ENCODE results near the gene APOM. TPM values are rescaled to one million over a fixed set of nuclear protein-coding genes. Genes with fewer than 3 reads are reported as not detected.
A peak's percentile ranks its signal among the peaks of the same experiment; 100 is the strongest.

APOM gene
- total RNA-seq, 1 donor from 2014 or later: 2.4 TPM

- intact Hi-C loops (cut with micrococcal nuclease): loop anchor here (1.0 to 10.0 kb wide), 8 partner anchors 7 to 966 kb away; partner anchors contain the start of genes AGPAT1, C6orf47, LTA and NFKBIL1
- Mint-ChIP-seq H3K27ac (peak overlapping the region; percentile 100), H3K36me3 (ENCODE audit: low read depth) (peaks cover 62% of the 10 kb centered on the region), H3K9me3 (no peaks in the 10 kb centered on the region), H3K4me3 (ENCODE audit: low read depth) (peak overlapping the region; percentile 87), H3K27me3 (ENCODE audit: low read depth) (no peaks in the 10 kb centered on the region), H3K4me1 (ENCODE audit: low read depth) (peaks cover 44% of the 10 kb centered on the region)
- no peak for DNase-seq (ENCODE audit: low spot score)
Measured at GRCh38 chr6:31652925-31653724, 2.6 kb upstream of the APOM start.

GRCh38 chr6:31654574-31655348 is 933 bp upstream of the APOM start:
- H3K36me3 Mint-ChIP-seq (ENCODE audit: low read depth): peaks cover 54% of the 10 kb centered on the region
- no peak overlapping the region for H3K4me3 Mint-ChIP-seq (ENCODE audit: low read depth)
- intact Hi-C loops (cut with micrococcal nuclease): loop anchor here (5.0 to 10.0 kb wide), 2 partner anchors 520 to 967 kb away; partner anchors contain the start of genes AGPAT1, PPP1R18 and RNF5

DNA sequence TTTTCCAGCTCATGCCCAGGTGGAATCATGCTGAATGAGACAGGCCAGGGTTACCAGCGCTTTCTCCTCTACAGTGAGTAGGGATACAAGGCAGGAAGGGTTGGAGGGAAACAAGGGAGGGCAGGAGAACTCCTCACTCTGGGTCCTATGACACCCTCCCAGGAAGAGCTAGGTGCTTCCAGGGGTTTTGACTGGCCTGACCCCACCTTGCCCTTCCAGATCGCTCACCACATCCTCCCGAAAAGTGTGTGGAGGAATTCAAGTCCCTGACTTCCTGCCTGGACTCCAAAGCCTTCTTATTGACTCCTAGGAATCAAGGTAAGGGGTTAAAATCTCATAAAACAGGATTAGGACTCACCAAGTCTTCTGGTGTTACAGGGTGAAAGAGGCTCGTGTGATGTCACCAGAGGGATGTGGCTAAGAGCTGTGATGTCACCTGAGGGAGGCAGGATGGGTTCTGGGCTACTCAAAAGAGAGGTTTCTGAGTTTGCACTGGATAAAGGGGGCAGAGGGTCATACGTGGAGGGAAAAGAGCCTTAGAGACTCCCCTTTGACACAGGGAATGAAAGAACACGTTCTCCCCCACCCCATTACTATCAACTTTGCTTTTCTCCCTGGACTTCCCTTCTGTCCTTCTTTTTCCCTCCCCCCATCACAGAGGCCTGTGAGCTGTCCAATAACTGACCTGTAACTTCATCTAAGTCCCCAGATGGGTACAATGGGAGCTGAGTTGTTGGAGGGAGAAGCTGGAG is 1.9 kb downstream of the APOM start:
- Mint-ChIP-seq H3K36me3 (ENCODE audit: low read depth) (peaks cover 61% of the 10 kb centered on the region), H3K27ac (peak overlapping the region; percentile 68), H3K9me3 (no peaks in the 10 kb centered on the region), H3K27me3 (ENCODE audit: low read depth) (no peaks in the 10 kb centered on the region), H3K4me3 (ENCODE audit: low read depth) (peak overlapping the region; percentile 88), H3K4me1 (ENCODE audit: low read depth) (peaks cover 55% of the 10 kb centered on the region)
- intact Hi-C loops (cut with micrococcal nuclease): loop anchor here (10.0 kb wide), 1 partner anchor 517 kb away; the partner anchor contains the start of genes AGPAT1 and RNF5
- DNase-seq (ENCODE audit: low spot score): no peak

More at GRCh38 chr6:31654574-31655348, 933 bp upstream of the APOM start:
- Mint-ChIP-seq H3K27ac (no peak overlapping the region), H3K4me1 (ENCODE audit: low read depth) (peaks cover 53% of the 10 kb centered on the region), H3K9me3 (no peaks in the 10 kb centered on the region), H3K27me3 (ENCODE audit: low read depth) (no peaks in the 10 kb centered on the region)
- no peak for DNase-seq (ENCODE audit: low spot score)

GRCh38 chr6:31658158-31658688 is 2.5 kb downstream of the APOM start:
- peaks cover 55% of the 10 kb centered on the region for H3K4me1 Mint-ChIP-seq (ENCODE audit: low read depth)
- intact Hi-C loops (cut with micrococcal nuclease): loop anchor here (10.0 kb wide), 1 partner anchor 517 kb away; the partner anchor contains the start of genes AGPAT1 and RNF5
- peaks cover 66% of the 10 kb centered on the region for H3K36me3 Mint-ChIP-seq (ENCODE audit: low read depth)
- H3K27me3 Mint-ChIP-seq (ENCODE audit: low read depth): no peaks in the 10 kb centered on the region
- H3K4me3 Mint-ChIP-seq (ENCODE audit: low read depth): peak overlapping the region; percentile 88
- H3K27ac Mint-ChIP-seq: peak overlapping the region; percentile 68
- DNase-seq (ENCODE audit: low spot score): no peak
- no peaks in the 10 kb centered on the region for H3K9me3 Mint-ChIP-seq

GRCh38 chr6:31658983-31659648 is 3.4 kb downstream of the APOM start:
- intact Hi-C loops (cut with micrococcal nuclease): loop anchor here (10.0 kb wide), 1 partner anchor 516 kb away; the partner anchor contains the start of genes AGPAT1 and RNF5
- H3K4me3 Mint-ChIP-seq (ENCODE audit: low read depth): peak overlapping the region; percentile 88
- H3K9me3 Mint-ChIP-seq: no peaks in the 10 kb centered on the region
- H3K36me3 Mint-ChIP-seq (ENCODE audit: low read depth): peaks cover 75% of the 10 kb centered on the region
- H3K27me3 Mint-ChIP-seq (ENCODE audit: low read depth): no peaks in the 10 kb centered on the region
- no peak for DNase-seq (ENCODE audit: low spot score)
- H3K4me1 Mint-ChIP-seq (ENCODE audit: low read depth): peaks cover 64% of the 10 kb centered on the region
- peak overlapping the region; percentile 87 for H3K27ac Mint-ChIP-seq

GRCh38 chr6:31659649-31660380 is 4.1 kb downstream of the APOM start:
- Mint-ChIP-seq H3K4me3 (ENCODE audit: low read depth) (peak overlapping the region; percentile 88), H3K27me3 (ENCODE audit: low read depth) (no peaks in the 10 kb centered on the region), H3K27ac (peak overlapping the region; percentile 87), H3K4me1 (ENCODE audit: low read depth) (peaks cover 70% of the 10 kb centered on the region), H3K9me3 (no peaks in the 10 kb centered on the region), H3K36me3 (ENCODE audit: low read depth) (peaks cover 82% of the 10 kb centered on the region)
- DNase-seq (ENCODE audit: low spot score): peak; percentile 41
- intact Hi-C loops (cut with micrococcal nuclease): loop anchor here (1.0 to 10.0 kb wide), 4 partner anchors 8 to 1757 kb away; partner anchors contain the start of genes AGPAT1, BAG6, CUTA and HSPA1B

DNA sequence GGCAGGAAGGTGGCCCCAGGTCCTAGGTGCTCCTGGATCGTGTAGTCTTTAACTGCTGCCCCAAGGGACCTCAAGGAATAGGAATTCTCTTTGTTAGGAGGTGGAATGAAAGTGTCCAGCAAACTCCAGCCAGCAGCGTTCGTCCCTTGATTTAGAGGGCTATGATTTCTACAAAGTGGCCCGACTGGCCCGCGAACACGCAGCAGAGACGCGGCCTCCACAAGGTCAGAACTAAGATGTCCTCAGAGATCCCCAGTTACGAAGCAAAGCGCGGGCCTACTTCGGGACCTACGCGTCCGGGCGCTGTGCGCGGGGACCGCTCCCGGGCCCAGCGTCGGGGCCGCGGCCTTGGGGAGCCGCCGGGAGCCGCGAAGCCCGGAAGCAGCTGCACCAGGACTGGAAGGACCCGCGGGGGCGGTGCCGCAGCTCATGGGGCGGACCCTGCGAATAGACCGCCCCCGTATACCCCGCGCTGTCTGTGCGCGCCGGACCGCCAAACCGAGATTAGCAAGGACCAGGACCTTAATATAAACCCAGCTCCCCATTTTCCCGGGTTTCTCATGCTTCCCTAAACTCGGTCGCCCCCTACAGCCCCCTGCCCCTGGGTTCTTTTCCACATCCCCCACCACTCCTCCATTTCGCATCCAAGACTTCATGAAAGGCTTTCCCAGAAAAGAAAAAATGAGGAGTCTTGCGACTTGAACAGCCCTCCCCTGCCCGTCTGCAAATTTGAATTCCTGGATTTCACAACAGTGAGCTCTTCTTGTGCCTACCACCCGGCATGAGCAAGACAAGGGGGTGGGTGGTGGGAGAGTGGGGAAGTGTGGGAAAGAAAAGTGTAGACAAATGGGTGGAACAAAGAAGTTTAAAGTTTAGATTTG is 4.9 kb downstream of the APOM start, which contains the start of gene C6orf47:
Gene C6orf47 (minus strand): TSS at position 398 of the 881 bp plus-strand sequence. CDS start 831 bp downstream, outside the sequence.
- Mint-ChIP-seq H3K36me3 (ENCODE audit: low read depth) (peaks cover 80% of the 10 kb centered on the region), H3K27me3 (ENCODE audit: low read depth) (no peaks in the 10 kb centered on the region), H3K4me1 (ENCODE audit: low read depth) (peaks cover 67% of the 10 kb centered on the region), H3K27ac (peak within 1 kb of the TSS; percentile 87), H3K4me3 (ENCODE audit: low read depth) (peak within 1 kb of the TSS; percentile 88), H3K9me3 (no peaks in the 10 kb centered on the region)
- DNase-seq (ENCODE audit: low spot score): peak; percentile 66
- intact Hi-C loops (cut with micrococcal nuclease): loop anchor here (1.0 to 5.0 kb wide), 3 partner anchors 8 to 1757 kb away; partner anchors contain the start of genes BAG6, CUTA and HSPA1B

- intact Hi-C loops (cut with micrococcal nuclease): loop anchor here (2.0 to 5.0 kb wide), 2 partner anchors 165 to 1756 kb away; partner anchors contain the start of genes CUTA and HSPA1B
- Mint-ChIP-seq H3K27ac (peak overlapping the region; percentile 76), H3K9me3 (no peaks in the 10 kb centered on the region), H3K4me1 (ENCODE audit: low read depth) (peaks cover 61% of the 10 kb centered on the region), H3K36me3 (ENCODE audit: low read depth) (peaks cover 78% of the 10 kb centered on the region), H3K27me3 (ENCODE audit: low read depth) (no peaks in the 10 kb centered on the region), H3K4me3 (ENCODE audit: low read depth) (peak overlapping the region; percentile 88)
- no peak for DNase-seq (ENCODE audit: low spot score)
Measured at GRCh38 chr6:31661262-31662123, 5.8 kb downstream of the APOM start.

DNA sequence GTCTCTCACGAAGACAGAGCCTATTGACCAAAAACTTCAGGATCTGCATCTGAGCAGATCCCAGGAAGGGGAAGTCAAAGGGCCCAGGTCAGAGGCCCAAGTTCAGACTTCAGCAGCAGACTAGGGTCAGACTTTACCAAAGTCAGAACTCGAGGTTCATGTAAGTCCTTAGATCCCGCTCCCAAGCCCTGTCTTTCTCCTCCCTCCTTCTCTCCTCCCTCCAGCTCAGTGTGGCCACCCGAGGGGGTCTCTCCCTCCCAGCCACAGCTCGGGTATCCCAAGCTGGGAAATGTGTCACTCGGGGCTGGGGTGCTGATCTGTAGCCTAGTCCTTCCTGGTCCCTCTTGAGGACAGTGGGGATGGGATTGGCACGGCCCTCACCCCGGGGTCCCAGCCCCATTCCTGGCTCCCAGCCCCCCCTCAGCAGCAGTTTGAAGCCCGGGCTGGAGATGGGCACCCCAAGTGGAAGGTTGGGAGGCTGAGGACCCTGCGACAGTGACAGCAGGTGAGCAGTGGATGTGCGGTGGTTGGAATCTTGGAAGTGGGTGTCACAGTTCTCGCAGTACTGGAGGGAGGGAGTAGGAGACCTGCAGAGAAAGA is 6.5 kb downstream of the APOM start:
- peaks cover 61% of the 10 kb centered on the region for H3K4me1 Mint-ChIP-seq (ENCODE audit: low read depth)
- H3K9me3 Mint-ChIP-seq: no peaks in the 10 kb centered on the region
- H3K27ac Mint-ChIP-seq: peak overlapping the region; percentile 8
- intact Hi-C loops (cut with micrococcal nuclease): loop anchor here (5.0 kb wide), 1 partner anchor 1755 kb away; the partner anchor contains the start of gene CUTA
- peak overlapping the region; percentile 18 for H3K4me3 Mint-ChIP-seq (ENCODE audit: low read depth)
- peaks cover 79% of the 10 kb centered on the region for H3K36me3 Mint-ChIP-seq (ENCODE audit: low read depth)
- no peaks in the 10 kb centered on the region for H3K27me3 Mint-ChIP-seq (ENCODE audit: low read depth)
- DNase-seq (ENCODE audit: low spot score): no peak

All from activated T-helper 2 cell treated with anti-CD3 and anti-CD28 coated beads, Interferon-gamma antibody, Interleukin-2, Interleukin-4, amounts not matched to agents 10 μg/mL and 5 μg/mL and 100 μg/mL, durations not matched to agents 14 hours and 24 hours and 36 hours (primary cell).